HG03139 (cell line): Measurements from ENCODE around the gene PTPRH.
"Not testable (repeated sequence)": the region's sequence is repeated elsewhere in the genome, so short reads cannot be mapped to it uniquely, and the experiment has no call there.

Experiments
- ATAC-seq: cut with Tn5 transposase; IDR thresholded peaks from one replicate; pipeline ENCODE4 v1.9.1; 2021; ENCODE audit not compliant: unreplicated experiment

The PTPRH gene

GRCh38 chr19:55227241-55228014, 18.1 kb upstream of the PTPRH start:
- no peak for ATAC-seq

- no peak for ATAC-seq
These were observed 17.5 kb upstream of the PTPRH start for GRCh38 chr19:55226788-55227187.

DNA sequence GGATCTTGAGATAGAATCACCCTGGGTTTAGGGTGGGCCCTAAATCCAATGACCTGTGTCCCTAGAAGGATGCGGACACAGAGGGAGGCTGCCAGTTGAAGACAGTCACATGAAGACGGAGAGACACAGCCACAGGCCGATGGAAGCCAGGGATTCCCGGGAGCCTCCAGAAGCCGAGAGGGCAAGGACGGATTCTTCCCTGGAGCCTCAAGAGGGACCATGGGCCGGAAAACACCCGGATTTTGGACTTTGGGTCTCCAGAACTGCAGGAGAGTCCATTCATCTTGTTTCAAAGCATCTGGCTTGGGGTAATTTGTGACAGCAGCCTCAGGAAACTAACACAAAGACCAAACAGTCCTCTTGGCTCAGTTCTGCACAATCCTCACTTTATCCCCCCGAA, 17.0 kb upstream of the PTPRH start:
- no peak for ATAC-seq

GRCh38 chr19:55225415-55225958, 16.2 kb upstream of the PTPRH start:
- no peak for ATAC-seq

GRCh38 chr19:55224679-55225414, 15.5 kb upstream of the PTPRH start:
- ATAC-seq: not testable (repeated sequence)

DNA sequence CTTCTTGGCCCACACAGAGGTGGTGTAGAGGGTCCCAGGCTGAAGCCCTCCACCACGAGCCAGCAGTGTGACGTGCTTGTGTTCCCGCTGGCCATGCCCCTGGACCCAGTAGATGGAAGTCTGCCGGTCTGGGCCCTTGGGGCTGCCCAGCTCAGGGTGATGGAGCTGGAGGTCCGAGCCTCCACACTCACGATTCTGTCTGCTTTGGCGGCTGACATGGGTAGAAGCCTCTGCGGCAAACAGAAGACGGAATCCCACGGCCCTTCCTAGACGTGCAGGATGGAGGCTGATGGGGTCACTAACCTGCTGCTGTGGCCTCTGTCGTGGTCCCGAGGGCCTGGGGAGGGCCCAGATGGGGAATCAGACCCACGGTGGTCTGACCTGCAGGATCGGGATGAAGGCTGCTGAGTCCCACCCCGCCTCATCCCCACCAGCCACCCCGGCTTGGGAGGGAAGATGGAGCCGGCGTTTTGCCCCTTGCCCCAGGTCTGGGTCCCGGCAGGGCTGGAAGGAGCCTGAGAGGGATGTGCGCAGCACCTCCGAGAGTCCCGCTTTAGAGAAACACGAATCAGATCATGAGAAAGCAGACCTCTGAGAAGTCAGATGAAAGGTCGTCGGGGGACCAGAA, 14.9 kb upstream of the PTPRH start:
- no peak for ATAC-seq

DNA sequence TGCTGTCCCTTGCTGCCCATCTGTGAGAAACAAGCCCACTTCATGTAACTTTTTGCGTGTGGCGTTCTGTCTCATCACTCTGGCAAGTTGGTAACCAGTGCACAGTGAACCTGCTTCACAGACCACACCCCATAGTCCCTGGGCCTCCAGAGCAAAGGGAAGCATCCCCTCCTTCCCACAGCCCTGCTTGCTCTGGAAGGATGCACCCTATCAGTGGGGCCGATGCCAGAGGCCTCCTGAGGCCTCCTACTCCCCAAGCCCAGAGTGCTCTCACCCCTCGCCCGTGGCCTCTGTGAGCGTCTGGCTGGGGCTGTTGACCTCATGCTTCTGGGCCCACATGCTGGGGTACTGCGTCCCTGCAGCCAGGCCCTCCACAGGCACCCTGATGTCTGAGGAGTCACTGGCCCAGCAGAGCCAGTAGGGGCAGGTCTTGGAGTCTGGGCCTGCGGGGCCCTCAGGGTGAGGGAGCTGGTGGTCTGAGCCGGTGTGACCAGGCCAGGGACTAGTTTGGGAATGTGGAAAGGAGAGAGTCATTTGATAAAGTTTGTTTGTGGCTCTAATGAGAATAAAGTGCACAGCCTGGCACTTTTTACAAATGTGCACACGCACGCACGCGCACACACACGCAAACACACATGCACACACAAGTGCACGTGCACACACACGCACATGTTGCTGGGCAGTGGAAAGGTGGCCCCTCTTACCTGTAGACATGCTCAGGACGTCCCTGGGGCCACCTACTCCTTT, 14.2 kb upstream of the PTPRH start:
- ATAC-seq: no peak

GRCh38 chr19:55220525-55220924, 11.2 kb upstream of the PTPRH start:
- ATAC-seq: no peak

DNA sequence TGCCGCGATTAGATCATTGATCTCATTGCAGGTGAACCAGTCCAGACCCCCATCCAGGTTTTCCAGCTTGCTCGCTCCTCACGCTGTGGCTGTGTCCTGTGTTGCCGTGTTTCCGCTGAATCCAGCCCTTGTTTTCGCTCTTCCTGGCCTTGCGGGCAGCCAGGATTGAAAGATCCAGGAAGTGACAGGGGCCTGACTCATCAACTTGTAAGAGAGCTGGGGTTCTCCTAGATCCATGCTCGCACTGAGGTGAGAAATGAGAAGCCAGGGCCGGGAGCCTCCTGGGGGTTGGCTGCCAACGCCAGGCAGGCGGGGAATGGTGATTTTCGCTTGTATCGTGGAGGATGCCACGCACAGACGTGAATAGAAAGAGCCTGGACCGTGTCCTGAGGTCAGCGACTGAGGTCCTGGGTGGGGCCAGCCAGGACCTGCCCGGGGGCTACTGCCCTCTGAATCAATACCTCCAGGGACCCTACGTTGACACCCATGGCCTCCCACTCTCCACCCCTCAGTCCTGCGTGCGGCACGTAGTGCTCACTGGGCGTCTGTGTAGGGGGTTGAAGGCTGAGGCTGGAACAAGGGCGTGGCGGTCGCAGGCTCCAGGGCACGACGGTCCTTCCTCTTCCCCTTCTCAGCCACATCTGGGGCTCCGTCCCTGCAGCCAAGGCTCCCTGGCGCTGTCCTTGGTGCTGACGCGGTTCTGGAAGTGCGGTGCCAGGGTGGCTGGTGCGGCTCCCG, 7.3 kb upstream of the PTPRH start:
- no peak for ATAC-seq

DNA sequence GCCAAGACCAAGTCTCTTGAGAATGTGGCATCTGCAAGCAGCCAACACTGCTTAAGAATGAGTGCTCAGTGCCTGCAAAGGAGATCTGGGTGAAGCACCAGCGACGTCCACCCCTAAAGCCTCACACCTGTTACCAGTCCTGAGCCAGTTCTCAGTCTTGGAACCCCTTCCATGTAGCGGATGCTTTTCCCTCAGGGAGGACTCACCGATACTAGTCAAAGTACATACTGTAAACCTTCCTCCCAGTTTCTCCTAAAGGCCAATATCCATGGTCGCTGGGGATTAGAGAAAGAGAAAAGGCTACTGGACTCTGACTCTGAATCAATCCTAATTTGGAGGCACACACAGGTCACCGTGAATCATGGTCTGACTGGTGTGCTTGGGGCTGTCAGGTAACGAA, 4.2 kb upstream of the PTPRH start:
- ATAC-seq: no peak

- ATAC-seq: no peak
These were observed 3.1 kb upstream of the PTPRH start for GRCh38 chr19:55212447-55212846.

DNA sequence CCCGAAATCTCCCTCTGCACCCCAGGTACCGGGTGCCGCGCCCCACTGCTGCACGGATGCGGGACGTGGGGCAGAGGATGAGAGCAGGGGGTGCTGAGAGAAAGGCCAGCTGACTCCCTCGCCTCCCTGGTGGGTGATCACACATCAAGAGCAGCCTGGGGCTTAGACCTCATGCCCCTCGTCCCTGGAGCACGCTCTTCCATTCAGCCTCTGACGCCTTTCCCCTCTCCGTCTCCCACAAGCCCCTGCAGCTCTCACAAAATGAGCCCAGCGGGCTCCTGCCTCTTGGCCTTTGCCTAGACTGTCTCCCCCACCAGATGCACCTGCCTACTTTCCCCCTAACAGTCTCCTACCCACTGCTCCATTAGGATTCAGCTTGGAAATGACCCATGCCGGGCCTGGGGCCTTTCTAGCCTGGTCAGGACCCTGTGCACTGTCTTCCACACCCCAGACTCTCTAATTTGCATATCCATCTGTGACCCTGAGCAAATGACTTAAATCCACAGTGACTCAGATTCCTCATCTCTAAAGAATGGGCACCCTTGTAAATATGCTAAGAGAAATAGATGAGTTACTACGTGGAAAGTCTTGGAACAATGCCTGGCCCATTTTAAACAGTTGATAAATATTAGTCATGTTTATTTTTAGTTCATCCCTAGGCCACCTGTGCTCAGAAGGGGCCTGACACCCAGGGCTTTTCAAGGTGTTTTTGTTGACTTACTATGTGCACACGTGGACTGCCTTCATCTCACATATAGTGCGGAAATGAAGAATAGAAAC, 582 bp upstream of the PTPRH start:
- ATAC-seq: no peak

- ATAC-seq: no peak
These were observed 2.4 kb downstream of the PTPRH start for GRCh38 chr19:55206664-55207500.

DNA sequence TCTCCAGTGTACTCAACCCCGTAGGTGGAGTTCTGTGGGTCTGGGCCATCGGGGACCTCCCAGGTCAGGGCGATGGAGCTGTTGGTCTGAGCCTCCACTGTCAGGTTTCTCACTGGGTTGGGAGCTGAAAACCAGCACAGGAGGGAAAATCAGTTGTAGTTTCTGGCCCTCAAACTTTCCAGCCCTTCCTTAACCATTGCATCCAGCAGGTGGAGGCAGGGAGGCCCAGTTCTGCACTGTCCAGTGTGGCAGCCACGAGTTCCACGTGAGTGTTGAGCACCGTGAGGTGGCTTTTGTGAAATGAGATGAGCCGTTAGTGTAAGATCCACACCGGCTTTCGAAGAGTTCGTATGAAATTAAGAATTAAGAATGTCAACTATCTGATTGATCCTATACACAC, 7.1 kb downstream of the PTPRH start:
- not testable (repeated sequence) for ATAC-seq

DNA sequence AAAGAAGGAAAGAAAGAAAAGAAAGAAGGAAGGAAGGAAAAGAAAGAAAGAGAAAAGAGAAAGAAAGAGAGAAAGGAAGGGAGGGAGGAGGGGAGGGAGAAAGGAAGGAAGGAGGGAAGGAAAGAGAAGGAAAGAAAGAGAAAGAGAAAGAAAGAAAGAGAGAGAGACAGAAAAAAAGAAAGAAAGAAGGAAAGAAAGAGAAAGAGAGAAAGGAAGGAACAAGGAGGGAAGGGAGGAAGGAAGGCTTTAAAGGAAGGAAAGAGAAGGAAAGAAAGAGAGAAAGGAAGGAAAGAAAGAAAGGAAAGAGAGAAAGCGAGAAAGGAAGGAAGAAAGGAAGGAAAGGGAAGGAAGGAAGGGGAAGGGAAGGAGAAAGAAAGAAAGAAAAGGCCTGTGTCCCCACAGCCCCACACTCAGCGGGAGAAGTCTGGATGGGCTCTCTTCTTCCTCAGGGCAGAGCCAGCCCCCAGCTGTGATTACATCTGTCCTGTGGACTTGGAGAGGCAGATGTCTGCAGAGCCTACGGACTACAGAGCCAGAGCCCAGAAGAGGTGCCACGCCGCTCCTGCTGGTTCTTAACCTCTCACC, 9.6 kb downstream of the PTPRH start:
- no peak for ATAC-seq

GRCh38 chr19:55198651-55199050, 10.7 kb downstream of the PTPRH start:
- ATAC-seq: no peak

GRCh38 chr19:55197528-55197927, 11.8 kb downstream of the PTPRH start:
- no peak for ATAC-seq

- ATAC-seq: no peak
These were observed 12.5 kb downstream of the PTPRH start for GRCh38 chr19:55196803-55197202.
